ENCODE results near the gene CFAP97D2.

CFAP97D2 gene

DNA sequence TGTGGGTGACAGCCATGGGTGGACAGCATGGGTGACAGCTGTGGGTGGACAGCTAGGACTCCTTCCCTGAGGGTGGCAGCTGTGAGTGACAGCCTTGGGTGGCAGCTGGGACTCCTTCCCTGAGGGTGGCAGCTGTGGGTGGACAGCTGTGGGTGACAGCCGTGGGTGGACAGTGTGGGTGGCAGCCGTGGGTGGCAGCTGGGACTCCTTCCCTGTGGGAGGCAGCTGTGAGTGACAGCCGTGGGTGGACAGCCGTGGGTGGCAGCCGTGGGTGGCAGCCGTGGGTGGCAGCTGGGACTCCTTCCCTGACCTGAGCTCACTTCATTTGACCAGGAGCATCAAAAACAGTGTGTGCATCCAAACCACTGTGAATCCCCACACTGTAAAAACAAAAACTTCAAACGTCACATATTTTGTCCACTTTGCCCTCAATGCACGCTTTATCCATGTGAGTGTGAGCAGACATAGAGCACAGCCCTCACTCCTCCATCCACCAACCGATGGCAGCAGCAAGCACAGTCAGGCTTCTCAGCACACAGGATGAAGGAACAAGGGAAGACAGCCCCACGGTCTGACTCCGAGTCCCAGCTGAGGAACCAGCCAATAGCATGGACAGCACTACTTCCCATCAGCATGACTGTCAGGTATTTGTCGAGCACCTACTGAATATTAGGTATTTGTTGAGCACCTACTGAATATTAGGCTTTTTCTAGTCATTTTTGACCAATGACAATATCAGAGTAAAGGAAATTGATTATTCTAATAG, 1.6 kb upstream of the CFAP97D2 start:
- TF ChIP-seq YY1 (IDR thresholded peaks at IDR 0.05; ENCODE audit: low read depth) = no peak
- no peak for TF ChIP-seq FOXM1 (IDR thresholded peaks at IDR 0.05; ENCODE audit: borderline replicate concordance, low read depth)
- TF ChIP-seq, protein P1, sequence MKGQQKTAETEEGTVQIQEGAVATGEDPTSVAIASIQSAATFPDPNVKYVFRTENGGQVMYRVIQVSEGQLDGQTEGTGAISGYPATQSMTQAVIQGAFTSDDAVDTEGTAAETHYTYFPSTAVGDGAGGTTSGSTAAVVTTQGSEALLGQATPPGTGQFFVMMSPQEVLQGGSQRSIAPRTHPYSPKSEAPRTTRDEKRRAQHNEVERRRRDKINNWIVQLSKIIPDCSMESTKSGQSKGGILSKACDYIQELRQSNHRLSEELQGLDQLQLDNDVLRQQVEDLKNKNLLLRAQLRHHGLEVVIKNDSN (IDR thresholded peaks at IDR 0.05) = no peak

DNA sequence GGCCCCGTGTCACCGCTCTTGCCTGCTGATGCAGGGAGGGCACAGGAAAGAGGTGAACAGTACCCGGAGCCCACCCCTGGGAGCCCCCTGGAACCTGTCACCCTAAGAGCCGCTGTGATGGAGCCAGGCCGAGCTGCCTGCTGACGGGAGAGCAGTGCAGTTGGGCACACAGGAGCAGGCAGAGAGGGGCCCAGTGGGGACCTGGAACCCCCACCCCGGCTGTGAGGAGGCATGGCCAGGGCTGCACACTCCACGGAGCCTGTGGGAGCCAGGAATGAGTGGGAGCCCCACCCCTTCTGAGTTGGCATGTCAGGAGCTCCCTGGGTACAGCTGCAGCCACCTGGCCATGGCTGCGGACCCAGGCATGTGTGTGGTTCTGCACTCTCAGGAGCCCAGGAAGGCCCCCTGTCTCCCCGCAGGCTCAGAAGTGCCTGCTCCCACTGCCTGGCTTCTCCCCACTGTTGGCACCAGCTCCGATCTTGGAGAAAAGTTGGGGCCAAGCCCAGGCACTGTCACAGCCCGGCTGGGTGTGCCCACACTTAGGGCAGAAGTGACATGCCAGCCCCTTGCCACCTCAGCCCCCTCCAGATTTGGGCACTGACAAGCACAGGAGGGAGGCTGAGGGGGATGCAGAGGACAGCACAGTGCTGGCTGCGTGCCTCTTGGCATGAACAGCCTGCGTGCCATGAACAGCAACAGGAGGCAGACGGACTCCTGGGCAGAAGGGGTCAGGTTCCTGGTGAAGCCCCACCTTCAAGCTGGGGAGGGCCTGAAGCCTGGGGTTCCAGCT, 6.3 kb downstream of the CFAP97D2 start:
- no peak for TF ChIP-seq YY1 (IDR thresholded peaks at IDR 0.05; ENCODE audit: low read depth)
- no peak for TF ChIP-seq TAF1 (IDR thresholded peaks at IDR 0.05; ENCODE audit: low read depth)
- TF ChIP-seq ZBTB7A (IDR thresholded peaks at IDR 0.05; ENCODE audit: low read depth) = no peak
- no peak for TF ChIP-seq TCF12 (IDR thresholded peaks at IDR 0.05; ENCODE audit: low read depth)
- no peak for TF ChIP-seq CREB1 (IDR thresholded peaks at IDR 0.05; ENCODE audit: low read depth)
- no peak for TF ChIP-seq NFIC (IDR thresholded peaks at IDR 0.05)
- no peak for TF ChIP-seq FOXM1 (IDR thresholded peaks at IDR 0.05; ENCODE audit: borderline replicate concordance, low read depth)
- no peak for TF ChIP-seq CEBPB (IDR thresholded peaks at IDR 0.05)
- TF ChIP-seq, protein P1 (IDR thresholded peaks at IDR 0.05) = no peak
- TF ChIP-seq EGR1 (IDR thresholded peaks at IDR 0.05) = no peak
- no peak for TF ChIP-seq RAD21 (IDR thresholded peaks at IDR 0.05; ENCODE audit: low read depth)
- no peak for TF ChIP-seq TEAD4 (IDR thresholded peaks at IDR 0.05)
- TF ChIP-seq, protein P2, sequence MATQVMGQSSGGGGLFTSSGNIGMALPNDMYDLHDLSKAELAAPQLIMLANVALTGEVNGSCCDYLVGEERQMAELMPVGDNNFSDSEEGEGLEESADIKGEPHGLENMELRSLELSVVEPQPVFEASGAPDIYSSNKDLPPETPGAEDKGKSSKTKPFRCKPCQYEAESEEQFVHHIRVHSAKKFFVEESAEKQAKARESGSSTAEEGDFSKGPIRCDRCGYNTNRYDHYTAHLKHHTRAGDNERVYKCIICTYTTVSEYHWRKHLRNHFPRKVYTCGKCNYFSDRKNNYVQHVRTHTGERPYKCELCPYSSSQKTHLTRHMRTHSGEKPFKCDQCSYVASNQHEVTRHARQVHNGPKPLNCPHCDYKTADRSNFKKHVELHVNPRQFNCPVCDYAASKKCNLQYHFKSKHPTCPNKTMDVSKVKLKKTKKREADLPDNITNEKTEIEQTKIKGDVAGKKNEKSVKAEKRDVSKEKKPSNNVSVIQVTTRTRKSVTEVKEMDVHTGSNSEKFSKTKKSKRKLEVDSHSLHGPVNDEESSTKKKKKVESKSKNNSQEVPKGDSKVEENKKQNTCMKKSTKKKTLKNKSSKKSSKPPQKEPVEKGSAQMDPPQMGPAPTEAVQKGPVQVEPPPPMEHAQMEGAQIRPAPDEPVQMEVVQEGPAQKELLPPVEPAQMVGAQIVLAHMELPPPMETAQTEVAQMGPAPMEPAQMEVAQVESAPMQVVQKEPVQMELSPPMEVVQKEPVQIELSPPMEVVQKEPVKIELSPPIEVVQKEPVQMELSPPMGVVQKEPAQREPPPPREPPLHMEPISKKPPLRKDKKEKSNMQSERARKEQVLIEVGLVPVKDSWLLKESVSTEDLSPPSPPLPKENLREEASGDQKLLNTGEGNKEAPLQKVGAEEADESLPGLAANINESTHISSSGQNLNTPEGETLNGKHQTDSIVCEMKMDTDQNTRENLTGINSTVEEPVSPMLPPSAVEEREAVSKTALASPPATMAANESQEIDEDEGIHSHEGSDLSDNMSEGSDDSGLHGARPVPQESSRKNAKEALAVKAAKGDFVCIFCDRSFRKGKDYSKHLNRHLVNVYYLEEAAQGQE (IDR thresholded peaks at IDR 0.05; ENCODE audit: low read depth) = no peak
- TF ChIP-seq EP300 (IDR thresholded peaks at IDR 0.05; ENCODE audit: borderline replicate concordance) = no peak

DNA sequence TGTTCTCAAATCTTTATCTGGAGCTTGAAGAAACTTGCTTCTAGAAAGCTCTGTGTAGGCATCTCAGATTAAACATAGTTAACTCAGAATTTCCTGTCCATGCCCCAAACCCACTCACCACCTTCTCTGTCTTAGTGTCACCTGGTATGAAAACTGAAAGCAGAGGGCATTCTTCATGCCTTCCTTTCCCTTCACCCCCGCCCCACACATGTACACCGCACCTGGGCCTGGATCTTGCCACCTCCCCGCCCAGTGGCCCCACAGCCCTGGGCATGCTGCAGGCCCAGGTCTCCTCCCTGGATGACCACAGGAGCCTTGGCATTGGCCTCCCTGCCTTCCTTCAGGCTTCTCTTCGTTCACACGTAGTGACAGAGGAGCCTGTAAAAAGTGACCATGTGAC, 15.8 kb downstream of the CFAP97D2 start:
- TF ChIP-seq, protein P2 (IDR thresholded peaks at IDR 0.05; ENCODE audit: low read depth) = no peak
- no peak for TF ChIP-seq TEAD4 (IDR thresholded peaks at IDR 0.05)
- TF ChIP-seq EP300 (IDR thresholded peaks at IDR 0.05; ENCODE audit: borderline replicate concordance) = no peak
- TF ChIP-seq EGR1 (IDR thresholded peaks at IDR 0.05) = no peak
- TF ChIP-seq ZBTB7A (IDR thresholded peaks at IDR 0.05; ENCODE audit: low read depth) = no peak
- TF ChIP-seq RAD21 (IDR thresholded peaks at IDR 0.05; ENCODE audit: low read depth) = no peak
- TF ChIP-seq CEBPB (IDR thresholded peaks at IDR 0.05) = no peak
- no peak for TF ChIP-seq YY1 (IDR thresholded peaks at IDR 0.05; ENCODE audit: low read depth)
- TF ChIP-seq, protein P1 (IDR thresholded peaks at IDR 0.05) = no peak
- TF ChIP-seq, protein P3, sequence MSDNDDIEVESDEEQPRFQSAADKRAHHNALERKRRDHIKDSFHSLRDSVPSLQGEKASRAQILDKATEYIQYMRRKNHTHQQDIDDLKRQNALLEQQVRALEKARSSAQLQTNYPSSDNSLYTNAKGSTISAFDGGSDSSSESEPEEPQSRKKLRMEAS (IDR thresholded peaks at IDR 0.05) = no peak
- no peak for TF ChIP-seq TAF1 (IDR thresholded peaks at IDR 0.05; ENCODE audit: low read depth)
- no peak for TF ChIP-seq CREB1 (IDR thresholded peaks at IDR 0.05; ENCODE audit: low read depth)
- TF ChIP-seq TCF12 (IDR thresholded peaks at IDR 0.05; ENCODE audit: low read depth) = no peak
- no peak for TF ChIP-seq FOXM1 (IDR thresholded peaks at IDR 0.05; ENCODE audit: borderline replicate concordance, low read depth)
- no peak for TF ChIP-seq NFIC (IDR thresholded peaks at IDR 0.05)

DNA sequence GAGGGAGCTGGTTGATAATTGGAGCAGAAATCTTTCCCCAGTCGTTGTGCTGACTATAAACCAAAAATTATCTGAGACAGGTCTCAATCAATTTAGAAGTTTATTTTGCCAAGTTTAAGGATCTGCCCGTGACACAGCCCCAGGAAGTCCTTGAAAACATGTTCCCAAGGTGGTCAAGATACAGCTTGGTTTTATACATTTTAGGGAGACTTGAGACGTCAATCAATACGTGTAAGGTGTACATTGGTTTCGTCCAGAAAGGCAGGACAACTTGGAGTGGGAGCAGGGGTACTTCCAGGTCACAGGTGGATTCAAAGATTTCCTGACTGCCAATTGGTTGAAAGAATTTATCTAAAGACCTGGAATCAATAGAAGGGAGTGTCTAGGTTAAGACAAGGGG, 17.6 kb downstream of the CFAP97D2 start:
- TF ChIP-seq, protein P2 (IDR thresholded peaks at IDR 0.05; ENCODE audit: low read depth) = no peak
- TF ChIP-seq, protein P3 (IDR thresholded peaks at IDR 0.05) = no peak
- TF ChIP-seq CEBPB (IDR thresholded peaks at IDR 0.05) (no peak), RAD21 (IDR thresholded peaks at IDR 0.05; ENCODE audit: low read depth) (no peak), YY1 (IDR thresholded peaks at IDR 0.05; ENCODE audit: low read depth) (no peak), NFIC (IDR thresholded peaks at IDR 0.05) (no peak), TEAD4 (IDR thresholded peaks at IDR 0.05) (no peak)

All from Ishikawa (cell line).